Measurements from ENCODE around the gene FBRS.
A peak's percentile ranks its signal among the peaks of the same experiment; 100 is the strongest.
"Not testable (repeated sequence)": the region's sequence is repeated elsewhere in the genome, so short reads cannot be mapped to it uniquely, and the experiment has no call there.

Gene FBRS

GRCh38 chr16:30657866-30658730, at the start of gene FBRS:
Gene FBRS (plus strand): TSS chr16:30658431. CDS start chr16:30659519, 1,088 bp downstream.
- DNase-seq: peak; percentile 100

GRCh38 chr16:30609002-30609925, 49.0 kb upstream of the FBRS start:
- no peak for DNase-seq

- DNase-seq: peak; percentile 100
Observed at GRCh38 chr16:30609926-30610839, 48.0 kb upstream of the FBRS start, which contains the start of gene ZNF689. Gene ZNF689 (minus strand): TSS chr16:30610389. CDS start chr16:30610041, 348 bp downstream.

GRCh38 chr16:30615358-30616091, 42.7 kb upstream of the FBRS start:
- peak; percentile 36 for DNase-seq

- DNase-seq: no peak
Observed at GRCh38 chr16:30619202-30619601, 39.0 kb upstream of the FBRS start.

- no peak for DNase-seq
Observed at GRCh38 chr16:30619638-30620037, 38.6 kb upstream of the FBRS start.

- DNase-seq: no peak
Observed at GRCh38 chr16:30620169-30620568, 38.1 kb upstream of the FBRS start.

GRCh38 chr16:30621765-30622164, 36.5 kb upstream of the FBRS start:
- DNase-seq: no peak

- no peak for DNase-seq
Observed at GRCh38 chr16:30622455-30623032, 35.7 kb upstream of the FBRS start.

GRCh38 chr16:30623536-30624283, 34.5 kb upstream of the FBRS start:
- DNase-seq: no peak

GRCh38 chr16:30626236-30626635, 32.0 kb upstream of the FBRS start:
- DNase-seq: no peak

- peak; percentile 96 for DNase-seq
Observed at GRCh38 chr16:30628628-30629540, 29.3 kb upstream of the FBRS start.

GRCh38 chr16:30632454-30632853, 25.8 kb upstream of the FBRS start:
- not testable (repeated sequence) for DNase-seq

GRCh38 chr16:30633526-30633925, 24.7 kb upstream of the FBRS start:
- no peak for DNase-seq

- no peak for DNase-seq
Observed at GRCh38 chr16:30636599-30636998, 21.6 kb upstream of the FBRS start.

GRCh38 chr16:30637139-30637538, 21.1 kb upstream of the FBRS start:
- DNase-seq: not testable (repeated sequence)

- peak; percentile 51 for DNase-seq
Observed at GRCh38 chr16:30637944-30638343, 20.3 kb upstream of the FBRS start.

GRCh38 chr16:30641378-30641982, 16.8 kb upstream of the FBRS start:
- no peak for DNase-seq

- no peak for DNase-seq
Observed at GRCh38 chr16:30644334-30644830, 13.8 kb upstream of the FBRS start.
